Measurements from ENCODE around the gene TEAD1. TPM values are rescaled to one million over a fixed set of nuclear protein-coding genes. Genes with fewer than 3 reads are reported as not detected.

Gene TEAD1
- total and polyA plus RNA-seq, 7 donors: 3.2 to 200 (median 155) TPM

DNA sequence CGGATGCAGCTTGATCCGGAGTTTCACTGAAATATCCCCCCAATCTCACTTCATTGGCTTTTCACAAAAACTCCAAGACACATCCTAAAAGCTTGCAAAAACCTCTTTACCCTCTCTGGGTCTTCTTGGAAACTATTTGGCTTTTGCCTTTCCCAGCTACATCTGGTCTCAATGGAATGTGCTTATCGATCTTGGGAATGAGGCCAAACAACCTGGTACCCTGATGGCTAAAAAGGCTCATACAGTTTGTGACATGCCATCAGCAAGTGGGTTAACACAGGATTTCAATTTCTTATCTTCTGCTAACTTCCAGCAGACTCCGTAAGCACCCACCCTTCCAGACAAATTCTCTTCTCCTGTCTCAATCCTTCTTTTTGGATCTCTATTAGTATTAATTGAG is 45.9 kb upstream of the TEAD1 start:
- WGBS, 2 donors: 90 to 93% methylated on average over 4 of the region's 4 CpGs
- Histone ChIP-seq H3K27ac (no peak overlapping the region), H3K9me3 (peaks cover 0 to 4% (median 0%) of the 10 kb centered on the region in 4 donors), H3K4me1 (peaks cover 0 to 7% (median 0%) of the 10 kb centered on the region in 4 donors), H3K4me3 (no peak overlapping the region), H3K27me3 (no peaks in the 10 kb centered on the region), H3K36me3 (no peaks in the 10 kb centered on the region)
- intact Hi-C loops (cut with DNase I): no loop called here
- TF ChIP-seq EP300 (IDR thresholded peaks at IDR 0.05) (no peak), CTCF (IDR thresholded peaks at IDR 0.05) (no peak), POLR2A (IDR thresholded peaks at IDR 0.05) (no peak), POLR2AphosphoS5 (IDR thresholded peaks at IDR 0.05) (no peak)
- no peak for DNase-seq

GRCh38 chr11:12629601-12630313 is 44.5 kb upstream of the TEAD1 start:
- intact Hi-C loops (cut with DNase I): no loop called here
- WGBS, 2 donors: 83 to 89% methylated on average over 6 of the region's 6 CpGs
- TF ChIP-seq POLR2AphosphoS5 (IDR thresholded peaks at IDR 0.05) (no peak), POLR2A (IDR thresholded peaks at IDR 0.05) (no peak), CTCF (IDR thresholded peaks at IDR 0.05) (no peak)
- no peak for DNase-seq
- H3K36me3 ChIP-seq: no peaks in the 10 kb centered on the region
- H3K9me3 ChIP-seq: no peaks in the 10 kb centered on the region
- no peak overlapping the region for H3K4me3 ChIP-seq
- H3K27ac ChIP-seq: no peak overlapping the region
- H3K27me3 ChIP-seq: no peaks in the 10 kb centered on the region
- H3K4me1 ChIP-seq: peaks cover 0 to 7% (median 0%) of the 10 kb centered on the region in 4 donors

- 93 to 95% methylated on average over 4 of the region's 4 CpGs for WGBS, 2 donors
- Histone ChIP-seq H3K4me1 (no peaks in the 10 kb centered on the region), H3K9me3 (no peaks in the 10 kb centered on the region), H3K36me3 (no peaks in the 10 kb centered on the region), H3K4me3 (no peak overlapping the region), H3K27ac (no peak overlapping the region), H3K27me3 (no peaks in the 10 kb centered on the region)
- intact Hi-C loops (cut with DNase I): no loop called here
- DNase-seq: no peak
- TF ChIP-seq EP300 (IDR thresholded peaks at IDR 0.05) (no peak), POLR2A (IDR thresholded peaks at IDR 0.05) (no peak), CTCF (IDR thresholded peaks at IDR 0.05) (no peak), POLR2AphosphoS5 (IDR thresholded peaks at IDR 0.05) (no peak)
Observed at GRCh38 chr11:12631651-12632050, 42.6 kb upstream of the TEAD1 start.

DNA sequence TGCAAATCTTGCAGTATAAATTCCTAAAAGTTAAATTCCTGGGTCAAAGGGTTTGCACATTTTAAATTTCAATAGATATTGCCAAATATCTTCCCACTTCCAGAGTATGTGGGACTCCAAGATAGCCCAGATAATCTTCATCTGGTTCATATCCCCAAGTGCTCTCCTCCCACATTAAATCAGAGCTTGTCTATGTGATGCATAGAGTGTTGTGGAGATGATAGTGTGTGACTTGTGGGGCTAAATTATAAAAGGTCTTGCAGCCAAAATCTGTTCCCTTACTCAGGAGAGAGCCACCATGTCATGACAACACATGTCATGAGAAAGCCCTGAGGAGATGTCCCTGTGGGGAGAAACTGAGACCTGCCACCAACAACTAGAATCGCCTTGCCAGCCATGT is 39.9 kb upstream of the TEAD1 start:
- intact Hi-C loops (cut with DNase I): no loop called here
- 96 to 98% methylated on average over 1 of the region's 1 CpG for WGBS, 2 donors
- no peaks in the 10 kb centered on the region for H3K4me1 ChIP-seq

More for the DNA sequence above, 39.9 kb upstream of the TEAD1 start:
- no peaks in the 10 kb centered on the region for H3K9me3 ChIP-seq
- no peak for DNase-seq
- no peaks in the 10 kb centered on the region for H3K27me3 ChIP-seq
- H3K4me3 ChIP-seq: no peak overlapping the region
- TF ChIP-seq CTCF (IDR thresholded peaks at IDR 0.05) (no peak), POLR2A (IDR thresholded peaks at IDR 0.05) (no peak), EP300 (IDR thresholded peaks at IDR 0.05) (no peak), POLR2AphosphoS5 (IDR thresholded peaks at IDR 0.05) (no peak)
- H3K36me3 ChIP-seq: no peaks in the 10 kb centered on the region
- no peak overlapping the region for H3K27ac ChIP-seq
